HG02571 (cell line): Measurements from ENCODE around the gene CCDC60.
"Not testable (repeated sequence)": the region's sequence is repeated elsewhere in the genome, so short reads cannot be mapped to it uniquely, and the experiment has no call there.

Source experiments
- ATAC-seq: cut with Tn5 transposase; IDR thresholded peaks from one replicate; pipeline ENCODE4 v1.9.1; 2021; ENCODE audit warnings: mild to moderate bottlenecking, moderate library complexity; ENCODE audit not compliant: unreplicated experiment

Gene CCDC60

DNA sequence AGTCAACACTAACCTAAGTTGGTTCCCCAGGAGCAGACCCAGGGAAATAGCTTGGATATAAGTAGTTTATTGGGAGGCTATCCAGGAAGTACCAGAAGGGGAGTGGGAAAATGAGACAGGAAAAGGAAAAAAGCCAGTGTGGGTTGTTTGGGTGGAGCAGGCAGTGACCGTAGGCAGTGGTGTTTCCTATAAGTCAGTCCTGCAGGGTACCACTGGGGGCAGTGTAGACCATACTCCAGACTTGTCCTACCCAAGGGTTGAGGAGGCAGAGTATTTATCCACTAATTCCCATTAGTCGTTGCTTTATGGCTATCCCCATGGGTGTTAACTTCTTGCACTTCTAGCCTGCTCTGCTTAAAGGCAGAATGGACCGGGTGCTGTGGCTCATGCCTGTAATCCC, 6.4 kb upstream of the CCDC60 start:
- ATAC-seq, result no peak

GRCh38 chr12:119338593-119339363, 4.2 kb downstream of the CCDC60 start:
- no peak for ATAC-seq

DNA sequence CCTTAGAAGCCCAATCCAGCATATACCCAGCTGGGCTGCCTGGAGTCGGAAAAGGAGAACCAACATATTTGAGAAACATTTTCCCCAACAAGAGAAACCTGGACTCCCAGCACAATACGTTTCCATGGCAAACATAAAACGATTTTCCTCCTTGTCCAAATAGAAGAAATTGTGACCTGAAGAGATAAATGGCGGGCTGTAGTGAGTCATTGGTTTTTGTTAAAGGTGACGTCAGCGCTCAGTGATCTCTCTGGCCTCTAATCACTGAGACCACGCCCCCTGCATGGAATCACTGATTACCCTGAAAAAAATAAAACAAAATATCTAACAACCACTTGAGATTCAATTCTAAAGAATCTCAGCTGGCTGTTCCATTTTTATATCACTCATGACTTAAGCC, 6.0 kb downstream of the CCDC60 start:
- ATAC-seq, result no peak

- no peak for ATAC-seq
Observed at GRCh38 chr12:119341020-119341419, 6.5 kb downstream of the CCDC60 start.

DNA sequence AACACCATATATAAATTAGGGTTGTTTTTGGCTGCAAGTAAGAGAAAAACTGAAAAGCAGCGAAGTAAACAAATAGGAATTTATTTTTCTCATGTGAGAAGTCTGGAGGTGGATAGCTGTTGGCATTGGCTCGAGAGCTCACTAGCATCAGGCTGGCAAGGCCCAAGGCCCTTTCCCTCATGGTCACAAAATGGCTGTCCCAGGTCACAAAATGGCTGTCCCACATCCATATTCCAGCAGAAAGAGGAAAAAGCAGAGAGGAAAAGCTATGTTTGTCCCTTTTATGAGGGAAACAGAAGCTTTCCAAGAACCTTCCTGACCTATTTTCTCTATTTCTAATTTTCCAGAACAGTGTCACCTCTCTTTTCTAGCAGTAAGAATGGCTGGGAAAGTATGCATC, 7.5 kb downstream of the CCDC60 start:
- no peak for ATAC-seq

DNA sequence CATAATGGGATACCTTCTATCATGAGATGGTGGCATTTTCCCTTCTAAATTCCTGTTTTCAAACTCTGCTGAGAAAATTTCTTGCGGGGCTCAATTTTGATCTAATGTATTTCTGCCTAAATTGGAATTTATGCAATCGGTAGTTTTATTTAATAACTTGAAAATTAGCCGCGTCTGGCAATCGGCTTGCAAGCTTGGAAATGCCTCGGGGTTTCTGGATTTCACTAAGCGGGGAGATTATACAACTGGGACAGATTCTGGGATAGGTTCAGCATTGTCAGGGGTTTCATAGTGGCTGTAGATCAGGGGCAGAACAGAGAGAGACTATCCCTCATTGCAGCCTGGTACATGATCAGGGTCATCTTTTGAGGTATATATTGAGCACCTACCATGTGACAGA, 8.6 kb downstream of the CCDC60 start:
- no peak for ATAC-seq

DNA sequence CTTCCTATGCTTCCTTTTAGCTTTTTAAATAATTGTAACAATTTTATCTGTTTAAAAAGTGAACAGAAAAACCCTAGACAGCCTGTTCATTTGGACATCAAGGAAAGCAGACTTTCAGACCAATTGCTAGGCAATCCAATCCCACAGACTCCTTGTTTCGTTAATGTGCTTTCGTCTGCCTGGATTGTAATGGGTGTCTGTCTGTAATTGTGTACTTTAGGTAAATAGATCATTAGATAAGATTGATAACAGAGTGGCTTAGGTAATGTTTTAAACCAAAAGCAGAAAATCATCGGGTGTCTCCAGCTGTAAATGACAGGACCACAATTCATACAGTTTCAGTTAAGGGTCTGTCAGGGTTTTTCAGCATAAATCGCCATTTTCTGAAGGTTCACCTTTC, 19.6 kb downstream of the CCDC60 start:
- ATAC-seq, result no peak

DNA sequence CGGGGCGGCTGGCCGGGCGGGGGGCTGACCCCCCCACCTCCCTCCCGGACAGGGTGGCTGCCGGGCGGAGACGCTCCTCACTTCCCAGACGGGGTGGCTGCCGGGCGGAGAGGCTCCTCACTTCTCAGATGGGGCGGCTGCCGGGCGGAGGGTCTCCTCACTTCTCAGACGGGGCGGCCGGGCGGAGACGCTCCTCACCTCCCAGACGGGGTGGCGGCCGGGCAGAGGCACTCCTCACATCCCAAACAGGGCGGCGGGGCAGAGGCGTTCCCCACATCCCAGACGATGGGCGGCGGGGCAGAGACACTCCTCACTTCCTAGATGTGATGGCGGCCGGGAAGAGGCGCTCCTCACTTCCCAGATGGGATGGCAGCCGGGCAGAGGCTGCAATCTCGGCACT, 25.8 kb downstream of the CCDC60 start:
- ATAC-seq, result not testable (repeated sequence)

DNA sequence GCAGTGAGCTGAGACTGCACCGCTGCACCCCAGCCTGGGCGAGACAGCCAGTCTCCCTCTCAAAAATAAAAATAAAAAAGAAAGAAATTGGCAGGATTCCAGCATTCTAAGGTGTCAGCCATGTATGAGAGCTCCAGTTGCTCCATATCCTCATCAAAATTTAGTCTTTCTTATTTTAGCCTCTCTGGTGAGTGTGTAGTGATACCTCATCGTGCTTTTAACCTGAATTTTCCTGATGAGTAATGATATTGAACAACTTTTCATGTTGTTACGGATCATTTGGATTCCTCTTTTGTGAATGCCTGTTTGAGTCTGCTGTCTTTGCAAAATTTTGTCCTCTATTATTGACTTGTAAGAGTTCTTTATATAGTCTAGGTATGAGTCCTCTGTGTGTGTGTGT, 28.5 kb downstream of the CCDC60 start:
- no peak for ATAC-seq

DNA sequence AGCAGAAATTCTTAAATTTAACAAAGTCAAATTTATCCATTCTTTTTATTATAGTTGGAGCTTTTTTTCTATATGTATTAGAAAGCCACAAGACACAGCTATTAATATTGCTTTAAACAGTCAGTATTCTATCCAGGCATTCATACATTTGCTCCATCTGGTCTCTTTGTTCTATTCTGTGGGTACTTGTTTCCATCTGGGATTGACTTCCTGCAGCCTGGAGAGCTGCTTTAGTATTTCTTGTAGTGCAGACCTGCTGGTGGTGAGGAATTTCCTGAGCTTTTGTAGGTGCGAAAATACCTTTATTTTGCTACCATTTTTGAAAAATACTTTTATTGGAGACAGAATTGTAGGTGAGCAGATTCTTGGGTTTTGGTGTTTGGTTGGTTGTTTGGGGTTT, 29.0 kb downstream of the CCDC60 start:
- no peak for ATAC-seq

DNA sequence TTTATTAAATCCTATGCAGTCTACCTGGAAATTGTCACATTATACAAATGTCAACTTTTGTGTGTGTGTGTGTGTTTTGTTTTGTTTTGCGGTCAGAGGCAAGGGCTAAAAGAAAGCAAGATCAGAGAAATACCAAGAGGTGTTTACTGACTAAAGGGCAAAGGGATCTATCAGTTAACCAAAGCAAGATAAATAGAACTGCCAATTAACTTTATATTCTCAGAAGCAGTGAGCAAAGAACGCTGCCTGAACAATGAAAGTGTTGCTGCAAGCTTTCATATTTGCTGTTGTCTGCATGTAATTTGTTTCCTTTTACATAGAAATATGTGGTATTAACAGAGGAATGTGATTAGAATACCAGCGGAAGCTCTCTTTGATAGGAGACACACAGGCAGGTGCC, 30.9 kb downstream of the CCDC60 start:
- ATAC-seq, result no peak

DNA sequence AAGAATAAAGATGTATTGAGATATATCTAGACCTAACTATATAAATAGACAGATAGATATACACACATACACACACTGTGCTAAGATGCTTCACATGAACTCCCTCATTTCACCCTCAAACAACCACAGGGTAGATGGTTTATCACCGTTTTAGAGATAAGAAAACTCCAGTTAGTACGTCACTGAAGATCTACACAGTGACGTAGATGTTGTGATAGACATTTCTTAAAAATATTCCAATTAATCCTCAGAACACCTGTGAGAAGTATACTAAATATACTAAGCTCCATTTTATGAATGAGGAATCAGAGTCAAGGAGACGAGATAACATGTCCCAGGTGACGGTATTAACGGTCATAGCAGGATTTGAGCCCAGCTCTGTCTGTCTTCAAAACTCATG, 31.5 kb downstream of the CCDC60 start:
- no peak for ATAC-seq

GRCh38 chr12:119369161-119369560, 34.6 kb downstream of the CCDC60 start:
- ATAC-seq, result no peak

- ATAC-seq, result no peak
Observed at GRCh38 chr12:119369907-119370546, 35.5 kb downstream of the CCDC60 start.

GRCh38 chr12:119372540-119372939, 38.0 kb downstream of the CCDC60 start:
- ATAC-seq, result no peak

- ATAC-seq, result no peak
Observed at GRCh38 chr12:119373001-119373400, 38.5 kb downstream of the CCDC60 start.

DNA sequence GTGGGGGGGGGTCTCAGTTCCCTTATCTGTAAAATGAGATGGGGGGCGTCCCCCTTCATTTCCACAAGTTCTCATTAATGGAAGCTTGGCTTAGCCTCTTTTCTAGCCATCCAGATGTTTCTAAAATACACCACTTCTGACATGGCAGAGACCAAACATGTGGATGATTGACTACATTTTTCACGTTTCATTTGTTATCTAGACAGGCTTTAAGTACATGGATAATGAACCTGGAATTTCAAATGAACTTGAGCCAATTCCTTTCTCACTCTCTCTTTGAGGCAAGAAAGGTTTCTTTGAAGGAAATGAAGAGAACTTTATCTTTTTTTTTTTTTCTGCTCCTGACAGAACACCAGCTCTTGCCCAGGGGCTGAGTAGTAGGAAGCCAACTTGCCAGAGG, 39.1 kb downstream of the CCDC60 start:
- no peak for ATAC-seq

- no peak for ATAC-seq
Observed at GRCh38 chr12:119374635-119375034, 40.1 kb downstream of the CCDC60 start.

- ATAC-seq, result no peak
Observed at GRCh38 chr12:119375075-119375882, 40.8 kb downstream of the CCDC60 start.

DNA sequence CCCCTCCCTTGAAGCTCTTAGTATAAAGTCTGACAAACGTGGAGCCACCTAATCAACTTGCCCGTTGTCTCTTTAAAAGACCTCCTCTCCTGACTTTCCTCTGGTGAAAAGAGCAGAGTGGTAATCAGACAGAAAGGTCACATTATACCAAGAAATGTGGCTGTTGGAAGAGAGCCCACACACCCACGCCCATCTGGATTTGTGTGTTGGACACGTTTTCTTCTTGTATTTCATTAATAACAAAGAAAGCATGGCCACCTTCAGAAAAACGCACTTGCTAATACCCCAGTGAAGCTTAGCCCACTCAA, 41.3 kb downstream of the CCDC60 start:
- no peak for ATAC-seq

DNA sequence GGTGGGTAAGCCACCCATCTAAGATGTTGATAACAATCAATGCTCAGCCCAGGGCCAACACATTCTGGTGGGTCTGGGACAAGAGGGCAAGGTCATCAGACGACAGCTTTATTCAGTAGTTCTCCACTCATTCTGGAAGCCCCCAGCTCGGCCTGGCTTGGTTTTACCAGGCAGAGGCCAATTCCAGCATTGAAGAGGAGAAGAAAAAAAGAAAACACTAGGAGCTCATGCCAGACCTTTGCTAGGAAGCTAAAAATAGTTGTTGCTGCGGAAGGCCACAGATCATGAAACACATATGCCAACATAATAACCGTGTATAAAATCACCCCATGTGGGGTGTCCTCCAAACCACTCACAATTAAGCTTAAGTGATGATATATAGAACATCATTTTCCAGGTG, 44.4 kb downstream of the CCDC60 start:
- no peak for ATAC-seq
